ENCODE results near the gene HMGXB4.

GRCh38 chr22:35323305-35323704 lies 66.0 kb downstream of the HMGXB4 start:
- TF ChIP-seq CTCF (IDR thresholded peaks at IDR 0.05) = no peak
- no peak for TF ChIP-seq POLR2A (IDR thresholded peaks at IDR 0.05)
- TF ChIP-seq POLR2AphosphoS5 (IDR thresholded peaks at IDR 0.05) = no peak
